CD8-positive, alpha-beta memory T cell (primary cell): ENCODE data around the gene SLC35A1. TPM values are rescaled to one million over a fixed set of nuclear protein-coding genes. Genes with fewer than 3 reads are reported as not detected.

Source experiments
- CTCF ChIA-PET: fragments of 350-600 bp; sonication (Branson Sonifier 250); formaldehyde crosslinking; loops from one replicate; lab custom pipeline; 2021; ENCODE audit warnings: antibody characterized with exemption; lab: Charles Lee
- POLR2A ChIA-PET: fragments of 350-600 bp; sonication (Branson Sonifier 250); formaldehyde crosslinking; loops from one replicate; lab custom pipeline; 2021; ENCODE audit warnings: antibody characterized with exemption; lab: Charles Lee
- DNase-seq, 5 donors: peaks; one replicate each; pipeline versions ENCODE4 v3.0.0 to v3.0.0-alpha.2; 2020 to 2022; ENCODE audit warnings: mixed read lengths in 1 of 5
- H3K27ac ChIP-seq: one replicate; pipeline ENCODE4 v1.7.0; 2013; ENCODE audit warnings: low read depth, mild to moderate bottlenecking, low read length, moderate library complexity
- H3K27me3 ChIP-seq: 2 replicates; pipeline ENCODE4 v1.7.0; 2013; ENCODE audit warnings: low read length, mild to moderate bottlenecking; ENCODE audit not compliant: insufficient read depth, poor library complexity, severe bottlenecking
- H3K36me3 ChIP-seq: 2 replicates; pipeline ENCODE4 v1.7.0; 2013; ENCODE audit warnings: mild to moderate bottlenecking, low read length, moderate library complexity; ENCODE audit not compliant: insufficient read depth
- H3K4me1 ChIP-seq: 2 replicates; pipeline ENCODE4 v1.7.0; 2013; ENCODE audit warnings: mild to moderate bottlenecking, low read length, moderate library complexity; ENCODE audit not compliant: insufficient read depth
- H3K4me3 ChIP-seq: 2 replicates; pipeline ENCODE4 v1.7.0; 2013; ENCODE audit warnings: mild to moderate bottlenecking, low read length
- H3K9me3 ChIP-seq: 2 replicates; pipeline ENCODE4 v1.7.0; 2013; ENCODE audit warnings: mild to moderate bottlenecking, low read length
- H3K27ac Mint-ChIP-seq, 8 donors: one replicate each; pipeline ENCODE4 v1.8.0; 2020 to 2021; ENCODE audit warnings: mixed read lengths in 8 of 8, mild to moderate bottlenecking in 6 of 8, inconsistent platforms in 3 of 8, moderate library complexity in 3 of 8
- H3K27me3 Mint-ChIP-seq, 2 donors: one replicate each; pipeline ENCODE4 v1.8.0; 2020 to 2021; ENCODE audit warnings: mixed read lengths in 2 of 2, mild to moderate bottlenecking in 1 of 2, moderate library complexity in 1 of 2
- H3K36me3 Mint-ChIP-seq, 3 donors: one replicate each; pipeline ENCODE4 v1.8.0; 2020 to 2021; ENCODE audit warnings: mixed read lengths in 3 of 3, inconsistent platforms in 1 of 3, mild to moderate bottlenecking in 1 of 3
- H3K4me1 Mint-ChIP-seq, 3 donors: one replicate each; pipeline ENCODE4 v1.8.0; 2020 to 2021; ENCODE audit warnings: mixed read lengths in 3 of 3, inconsistent platforms in 1 of 3, mild to moderate bottlenecking in 1 of 3
- H3K4me3 Mint-ChIP-seq, 7 donors: one replicate each; pipeline ENCODE4 v1.8.0; 2020 to 2021; ENCODE audit warnings: mixed read lengths in 7 of 7, mild to moderate bottlenecking in 6 of 7, moderate library complexity in 4 of 7, inconsistent platforms in 2 of 7
- H3K9me3 Mint-ChIP-seq, 5 donors: one replicate each; pipeline ENCODE4 v1.8.0; 2020 to 2022; ENCODE audit warnings: mixed read lengths in 5 of 5, mild to moderate bottlenecking in 3 of 5, moderate library complexity in 2 of 5, inconsistent platforms in 1 of 5
- polyA plus RNA-seq: library from polyadenylated mRNA; unstranded; fragments of 300-500 nt; fragmentation: Illumina TruSeq; gene quantifications from one replicate; pipeline ENCODE4 v1.2.3, GENCODE V29; 2021
- total RNA-seq, 2 experiments: library from RNA; stranded (reverse); gene quantifications; one replicate each; pipeline ENCODE4 v1.2.3, GENCODE V29; 2021

Gene SLC35A1
- total and polyA plus RNA-seq, 3 experiments from 2014 or later = 11.1 to 28.3 (median 11.4) TPM

GRCh38 chr6:87538510-87539260 lies 65.9 kb downstream of the SLC35A1 start:
- no peak for DNase-seq
- H3K4me3 ChIP-seq = no peak overlapping the region
- Mint-ChIP-seq H3K27me3 (no peaks in the 10 kb centered on the region), H3K9me3 (peaks cover 2 to 11% (median 5%) of the 10 kb centered on the region in 5 donors), H3K4me3 (no peak overlapping the region), H3K27ac (no peak overlapping the region), H3K36me3 (peaks cover 25 to 66% (median 29%) of the 10 kb centered on the region in 3 donors), H3K4me1 (peaks cover 2 to 12% (median 5%) of the 10 kb centered on the region in 3 donors)
- H3K9me3 ChIP-seq = no peaks in the 10 kb centered on the region
- H3K4me1 ChIP-seq = no peaks in the 10 kb centered on the region
- CTCF ChIA-PET = no interaction called here
- H3K27me3 ChIP-seq = no peaks in the 10 kb centered on the region
- H3K36me3 ChIP-seq = peaks cover 9% of the 10 kb centered on the region
- POLR2A ChIA-PET = no interaction called here
- H3K27ac ChIP-seq = no peak overlapping the region

GRCh38 chr6:87539554-87539953 lies 66.8 kb downstream of the SLC35A1 start:
- H3K36me3 Mint-ChIP-seq = peaks cover 27 to 69% (median 30%) of the 10 kb centered on the region in 3 donors
- H3K27ac Mint-ChIP-seq = no peak overlapping the region
- peaks cover 9% of the 10 kb centered on the region for H3K36me3 ChIP-seq
- H3K4me1 ChIP-seq = no peaks in the 10 kb centered on the region
- H3K9me3 Mint-ChIP-seq = peaks cover 2 to 11% (median 5%) of the 10 kb centered on the region in 5 donors
- no peaks in the 10 kb centered on the region for H3K9me3 ChIP-seq
- CTCF ChIA-PET = no interaction called here
- no peak overlapping the region for H3K4me3 ChIP-seq
- no peak for DNase-seq
- H3K27ac ChIP-seq = no peak overlapping the region
- H3K27me3 ChIP-seq = no peaks in the 10 kb centered on the region
- POLR2A ChIA-PET = no interaction called here
- no peaks in the 10 kb centered on the region for H3K27me3 Mint-ChIP-seq
- no peak overlapping the region for H3K4me3 Mint-ChIP-seq
- peaks cover 2 to 8% (median 2%) of the 10 kb centered on the region in 3 donors for H3K4me1 Mint-ChIP-seq

- Mint-ChIP-seq H3K27me3 (no peaks in the 10 kb centered on the region), H3K4me1 (peaks cover 2 to 7% (median 3%) of the 10 kb centered on the region in 3 donors), H3K36me3 (peaks cover 29 to 71% (median 33%) of the 10 kb centered on the region in 3 donors), H3K4me3 (no peak overlapping the region), H3K27ac (peak overlapping the region in 1 of 8 donors; percentile 58), H3K9me3 (peaks cover 2 to 11% (median 5%) of the 10 kb centered on the region in 5 donors)
- no peak for DNase-seq
- Histone ChIP-seq H3K9me3 (no peaks in the 10 kb centered on the region), H3K36me3 (peaks cover 14% of the 10 kb centered on the region), H3K4me1 (no peaks in the 10 kb centered on the region), H3K27me3 (no peaks in the 10 kb centered on the region), H3K27ac (no peak overlapping the region), H3K4me3 (no peak overlapping the region)
- CTCF ChIA-PET = no interaction called here
- POLR2A ChIA-PET = interaction anchor here (0.6 kb wide), 1 partner anchor 32 kb away, joined by 3 read pairs; no protein-coding TSS in a partner anchor
Measured at GRCh38 chr6:87540539-87540938, 67.8 kb downstream of the SLC35A1 start.

GRCh38 chr6:87541041-87541440 lies 68.3 kb downstream of the SLC35A1 start:
- no peak overlapping the region for H3K4me3 ChIP-seq
- H3K27me3 Mint-ChIP-seq = no peaks in the 10 kb centered on the region
- DNase-seq = no peak
- H3K27me3 ChIP-seq = no peaks in the 10 kb centered on the region
- H3K4me1 Mint-ChIP-seq = peaks cover 2 to 7% (median 3%) of the 10 kb centered on the region in 3 donors
- H3K27ac Mint-ChIP-seq = no peak overlapping the region
- ChIA-PET POLR2A (interaction anchor here (0.6 kb wide), 1 partner anchor 33 kb away, joined by 3 read pairs; no protein-coding TSS in a partner anchor), CTCF (no interaction called here)
- no peak overlapping the region for H3K4me3 Mint-ChIP-seq
- H3K9me3 ChIP-seq = no peaks in the 10 kb centered on the region
- no peak overlapping the region for H3K27ac ChIP-seq
- H3K4me1 ChIP-seq = no peaks in the 10 kb centered on the region
- peaks cover 14% of the 10 kb centered on the region for H3K36me3 ChIP-seq
- peaks cover 2 to 11% (median 5%) of the 10 kb centered on the region in 5 donors for H3K9me3 Mint-ChIP-seq
- peaks cover 32 to 76% (median 34%) of the 10 kb centered on the region in 3 donors for H3K36me3 Mint-ChIP-seq

GRCh38 chr6:87541744-87542143 lies 69.0 kb downstream of the SLC35A1 start:
- Histone ChIP-seq H3K27ac (no peak overlapping the region), H3K4me1 (no peaks in the 10 kb centered on the region), H3K27me3 (no peaks in the 10 kb centered on the region), H3K4me3 (no peak overlapping the region), H3K36me3 (peaks cover 14% of the 10 kb centered on the region), H3K9me3 (no peaks in the 10 kb centered on the region)
- Mint-ChIP-seq H3K4me1 (peaks cover 2 to 7% (median 3%) of the 10 kb centered on the region in 3 donors), H3K36me3 (peaks cover 34 to 80% (median 36%) of the 10 kb centered on the region in 3 donors), H3K27me3 (no peaks in the 10 kb centered on the region), H3K4me3 (no peak overlapping the region), H3K27ac (peak overlapping the region in 1 of 8 donors; percentile 33), H3K9me3 (peaks cover 2 to 11% (median 5%) of the 10 kb centered on the region in 5 donors)
- POLR2A ChIA-PET = interaction anchor here (0.6 kb wide), 1 partner anchor 34 kb away, joined by 3 read pairs; no protein-coding TSS in a partner anchor
- CTCF ChIA-PET = no interaction called here
- DNase-seq = no peak

GRCh38 chr6:87543696-87544473 lies 71.1 kb downstream of the SLC35A1 start:
- ChIA-PET CTCF (no interaction called here), POLR2A (no interaction called here)
- Histone ChIP-seq H3K9me3 (no peaks in the 10 kb centered on the region), H3K4me1 (no peaks in the 10 kb centered on the region), H3K27ac (no peak overlapping the region), H3K27me3 (no peaks in the 10 kb centered on the region), H3K4me3 (no peak overlapping the region), H3K36me3 (peaks cover 14% of the 10 kb centered on the region)
- Mint-ChIP-seq H3K36me3 (peaks cover 36 to 82% (median 37%) of the 10 kb centered on the region in 3 donors), H3K4me1 (peaks cover 0 to 3% (median 0%) of the 10 kb centered on the region in 3 donors), H3K27me3 (no peaks in the 10 kb centered on the region), H3K9me3 (peaks cover 2 to 11% (median 5%) of the 10 kb centered on the region in 5 donors), H3K4me3 (no peak overlapping the region), H3K27ac (peak overlapping the region in 2 of 8 donors; percentile 5 to 50)
- DNase-seq = no peak

- no peak for DNase-seq
- CTCF ChIA-PET = no interaction called here
Measured at GRCh38 chr6:87544474-87544735, 71.6 kb downstream of the SLC35A1 start.

More at GRCh38 chr6:87544474-87544735, 71.6 kb downstream of the SLC35A1 start:
- peak overlapping the region in 1 of 8 donors; percentile 50 for H3K27ac Mint-ChIP-seq
- POLR2A ChIA-PET = no interaction called here
- no peaks in the 10 kb centered on the region for H3K27me3 Mint-ChIP-seq
- H3K4me3 ChIP-seq = no peak overlapping the region
- H3K27ac ChIP-seq = no peak overlapping the region
- no peaks in the 10 kb centered on the region for H3K4me1 ChIP-seq
- H3K4me1 Mint-ChIP-seq = peaks cover 0 to 3% (median under 1%) of the 10 kb centered on the region in 3 donors
- peaks cover 14% of the 10 kb centered on the region for H3K36me3 ChIP-seq
- no peak overlapping the region for H3K4me3 Mint-ChIP-seq
- no peaks in the 10 kb centered on the region for H3K9me3 ChIP-seq
- no peaks in the 10 kb centered on the region for H3K27me3 ChIP-seq
- peaks cover 33 to 78% (median 33%) of the 10 kb centered on the region in 3 donors for H3K36me3 Mint-ChIP-seq
- peaks cover under 1 to 9% (median 5%) of the 10 kb centered on the region in 5 donors for H3K9me3 Mint-ChIP-seq
